ENCODE measurements around the gene CDK14. TPM values are rescaled to one million over a fixed set of nuclear protein-coding genes. Genes with fewer than 3 reads are reported as not detected.
A peak's percentile ranks its signal among the peaks of the same experiment; 100 is the strongest.

Gene CDK14
- total RNA-seq, 4 donors from 2014 or later = 0.38 to 3.6 (median 1.3) TPM

- intact Hi-C loops (cut with DNase I) = no loop called here
- no peaks in the 10 kb centered on the region for H3K36me3 ChIP-seq
- peak overlapping the region in 1 of 4 donors; percentile 57 for H3K27ac ChIP-seq
- TF ChIP-seq POLR2A (IDR thresholded peaks at IDR 0.05) = no peak
- TF ChIP-seq CTCF (IDR thresholded peaks at IDR 0.05) = no peak
- peaks cover 3 to 23% (median 6%) of the 10 kb centered on the region in 3 donors for H3K4me1 ChIP-seq
- WGBS, 2 donors = 6 to 15% methylated on average over 2 of the region's 2 CpGs
- DNase-seq = no peak
- H3K27me3 ChIP-seq = no peaks in the 10 kb centered on the region
- no peak overlapping the region for H3K4me3 ChIP-seq
- H3K9me3 ChIP-seq = no peaks in the 10 kb centered on the region
Measured at GRCh38 chr7:91248996-91249395, 652.9 kb downstream of the CDK14 start.

- no peak for DNase-seq
- H3K27me3 ChIP-seq = no peaks in the 10 kb centered on the region
- intact Hi-C loops (cut with DNase I) = no loop called here
- TF ChIP-seq POLR2A (IDR thresholded peaks at IDR 0.05) = no peak
- no peak for TF ChIP-seq CTCF (IDR thresholded peaks at IDR 0.05)
- H3K36me3 ChIP-seq = no peaks in the 10 kb centered on the region
- peaks cover 3 to 23% (median 6%) of the 10 kb centered on the region in 3 donors for H3K4me1 ChIP-seq
- H3K9me3 ChIP-seq = no peaks in the 10 kb centered on the region
- H3K27ac ChIP-seq = peak overlapping the region in 1 of 4 donors; percentile 57
- no peak overlapping the region for H3K4me3 ChIP-seq
- 35 to 47% methylated on average over 4 of the region's 4 CpGs for WGBS, 2 donors
Measured at GRCh38 chr7:91249506-91250233, 653.5 kb downstream of the CDK14 start.

- H3K27ac ChIP-seq = no peak overlapping the region
- H3K9me3 ChIP-seq = no peaks in the 10 kb centered on the region
- WGBS, 2 donors = 80 to 89% methylated on average over 3 to 4 of the region's 4 CpGs
- TF ChIP-seq CTCF (IDR thresholded peaks at IDR 0.05) (no peak), POLR2A (IDR thresholded peaks at IDR 0.05) (no peak)
- peaks cover 3 to 23% (median 6%) of the 10 kb centered on the region in 3 donors for H3K4me1 ChIP-seq
- DNase-seq = no peak
- intact Hi-C loops (cut with DNase I) = no loop called here
- H3K4me3 ChIP-seq = no peak overlapping the region
- H3K27me3 ChIP-seq = no peaks in the 10 kb centered on the region
- no peaks in the 10 kb centered on the region for H3K36me3 ChIP-seq
Measured at GRCh38 chr7:91250706-91251105, 654.6 kb downstream of the CDK14 start.

- H3K27me3 ChIP-seq = no peaks in the 10 kb centered on the region
- H3K4me3 ChIP-seq = no peak overlapping the region
- H3K27ac ChIP-seq = no peak overlapping the region
- no peaks in the 10 kb centered on the region for H3K9me3 ChIP-seq
- intact Hi-C loops (cut with DNase I) = no loop called here
- DNase-seq = no peak
- peaks cover 3 to 23% (median 6%) of the 10 kb centered on the region in 3 donors for H3K4me1 ChIP-seq
- WGBS, 2 donors = 73 to 76% methylated on average over 3 of the region's 3 CpGs
- no peak for TF ChIP-seq POLR2A (IDR thresholded peaks at IDR 0.05)
- TF ChIP-seq CTCF (IDR thresholded peaks at IDR 0.05) = no peak
- H3K36me3 ChIP-seq = no peaks in the 10 kb centered on the region
Measured at GRCh38 chr7:91251877-91252276, 655.8 kb downstream of the CDK14 start.

Other genes starting within 250 kb of the CDK14 start
- gene GTPBP10, start 249.6 kb upstream of the CDK14 start, total RNA-seq = 10 to 100 TPM; 12.2 to 21.1 (median 13.0) TPM
- 10 to 100 TPM; 13.0 to 24.3 (median 21.2) TPM for gene CLDN12, start 192.9 kb upstream of the CDK14 start, total RNA-seq
- not detected for gene PTTG1IP2, start 126.7 kb upstream of the CDK14 start, total RNA-seq

Data from esophagus squamous epithelium (tissue), 5 donors.